K562 (cell line): Measurements from ENCODE around the gene PTPN7. TPM values are rescaled to one million over a fixed set of nuclear protein-coding genes. Genes with fewer than 3 reads are reported as not detected.

Experiments used
- BRD9 ChIP-seq: fragments of 450-650 bp; IDR thresholded peaks from 2 replicates; pipeline ENCODE4 v1.6.1; 2018; ENCODE audit warnings: low read depth; ENCODE audit not compliant: partially characterized antibody
- COPS2 ChIP-seq: fragments of 450-650 bp; conservative IDR thresholded peaks from 2 replicates; pipeline ENCODE4 v1.6.1; 2016; ENCODE audit warnings: mild to moderate bottlenecking, moderate library complexity
- HLTF ChIP-seq: fragments of 450-650 bp; IDR thresholded peaks from 2 replicates; pipeline ENCODE4 v1.6.1; 2016
- HOXB6 ChIP-seq: fragments of 250-450 bp; sonication (Bioruptor Pico); IDR thresholded peaks from 2 replicates; pipeline ENCODE4 v1.5.1; 2022; ENCODE audit warnings: mild to moderate bottlenecking, borderline replicate concordance
- KLF6 ChIP-seq: fragments of 250-450 bp; sonication (Bioruptor Pico); IDR thresholded peaks from 2 replicates; pipeline ENCODE4 v1.4.0; 2020; ENCODE audit warnings: mild to moderate bottlenecking, moderate library complexity, borderline replicate concordance
- MCM7 ChIP-seq, 2 experiments: fragments of 450-650 bp; IDR thresholded peaks; 2 replicates each; pipeline ENCODE4 v1.6.1; 2016 to 2018
- NFIX ChIP-seq: fragments of 250-450 bp; sonication (Bioruptor Pico); IDR thresholded peaks from 2 replicates; pipeline ENCODE4 v1.4.0; 2020; ENCODE audit warnings: low read depth, mild to moderate bottlenecking, moderate library complexity
- NR2C1 ChIP-seq, 2 experiments: fragments of 450-650 bp; IDR thresholded peaks; 2 replicates each; pipeline ENCODE4 v1.6.1; 2017; ENCODE audit warnings: mild to moderate bottlenecking in 2 of 2, antibody characterized with exemption in 1 of 2, inconsistent platforms in 1 of 2, missing compliant biosample characterization in 1 of 2, missing genetic modification characterization in 1 of 2
- TCF7L2 ChIP-seq: fragments of 150-350 bp; IDR thresholded peaks from 2 replicates; pipeline ENCODE4 v1.6.1; 2016; ENCODE audit warnings: low read depth, mild to moderate bottlenecking, low read length, moderate library complexity
- ZNF124 ChIP-seq: sonication (generic); formaldehyde crosslinking; IDR thresholded peaks from 2 replicates; pipeline ENCODE4 v1.8.1; 2022; ENCODE audit warnings: missing genetic modification reagents
- ZNF444 ChIP-seq: fragments of 250-450 bp; sonication (Bioruptor Pico); IDR thresholded peaks from 2 replicates; pipeline ENCODE4 v1.4.0; 2020; ENCODE audit warnings: mild to moderate bottlenecking, moderate library complexity
- ZNF445 ChIP-seq: fragments of 250-450 bp; sonication (Bioruptor Pico); IDR thresholded peaks from 2 replicates; pipeline ENCODE4 v1.4.0; 2020; ENCODE audit warnings: low read depth, mild to moderate bottlenecking, moderate library complexity
- ZNF707 ChIP-seq: fragments of 250-450 bp; sonication (Bioruptor Pico); conservative IDR thresholded peaks from 2 replicates; pipeline ENCODE4 v1.8.0; 2022; ENCODE audit warnings: inconsistent platforms, mild to moderate bottlenecking, moderate library complexity
- polyA plus RNA-seq, 8 experiments: library from polyadenylated mRNA; depleted of rRNA in 4 of 8; stranded (reverse) in 5 of 8; unstranded in 3 of 8; fragments of >200 nt; fragmentation: Nextera tagmentation in 2 of 8; fragmentation: Illumina TruSeq in 1 of 8; extraction: Ambion mirVana in 2 of 8; extraction: Trizol in 1 of 8; gene quantifications; 2 replicates each; pipeline versions ENCODE4 v1.2.1 to v1.2.3, GENCODE V29; 2011 to 2014; ENCODE audit warnings: inconsistent platforms in 1 of 8, missing spikeins in 1 of 8
- total RNA-seq, 7 experiments: library from RNA; depleted of rRNA in 6 of 7; stranded (reverse); fragments of >200 nt in 6 of 7; fragmentation: Illumina TruSeq in 2 of 7; extraction: Trizol in 2 of 7; gene quantifications; 2 replicates each; pipeline versions ENCODE4 v1.2.1 to v1.2.3, GENCODE V29; 2011 to 2021; ENCODE audit warnings: low replicate concordance in 1 of 7
- TF ChIP-seq, protein P1 (sequence below): sonication (generic); formaldehyde crosslinking; IDR thresholded peaks from 2 replicates; pipeline ENCODE4 v1.8.1; 2023; ENCODE audit warnings: mild to moderate bottlenecking, missing genetic modification reagents
- TF ChIP-seq, protein P2 (sequence below): fragments of 200-800 bp; sonication (Bioruptor generic); IDR thresholded peaks from 2 replicates; pipeline ENCODE4 v1.6.1; 2016; ENCODE audit warnings: missing genetic modification characterization, missing compliant biosample characterization
- TF ChIP-seq, protein P3 (sequence below), 3 experiments: IDR thresholded peaks in 2 of 3; conservative IDR thresholded peaks in 1 of 3; 2 replicates each; pipeline ENCODE4 v1.5.1; 2011 to 2012; ENCODE audit warnings: low read length in 3 of 3, mild to moderate bottlenecking in 3 of 3, control low read depth in 2 of 3, improper control_type of control experiment in 1 of 3, inconsistent platforms in 1 of 3, low read depth in 1 of 3, mixed read lengths in 1 of 3, moderate library complexity in 1 of 3; ENCODE audit not compliant: insufficient read depth in 2 of 3
- TF ChIP-seq, protein P4 (sequence below): fragments of 250-450 bp; sonication (Bioruptor Pico); IDR thresholded peaks from 2 replicates; pipeline ENCODE4 v1.8.0; 2021; ENCODE audit warnings: moderate library complexity, mild to moderate bottlenecking, inconsistent platforms

The PTPN7 gene
- total and polyA plus RNA-seq, 9 of the 15 experiments (the other 6 are each of a cell fraction or from before 2014, with no cell fraction given) = 18.7 to 144 (median 120) TPM

DNA sequence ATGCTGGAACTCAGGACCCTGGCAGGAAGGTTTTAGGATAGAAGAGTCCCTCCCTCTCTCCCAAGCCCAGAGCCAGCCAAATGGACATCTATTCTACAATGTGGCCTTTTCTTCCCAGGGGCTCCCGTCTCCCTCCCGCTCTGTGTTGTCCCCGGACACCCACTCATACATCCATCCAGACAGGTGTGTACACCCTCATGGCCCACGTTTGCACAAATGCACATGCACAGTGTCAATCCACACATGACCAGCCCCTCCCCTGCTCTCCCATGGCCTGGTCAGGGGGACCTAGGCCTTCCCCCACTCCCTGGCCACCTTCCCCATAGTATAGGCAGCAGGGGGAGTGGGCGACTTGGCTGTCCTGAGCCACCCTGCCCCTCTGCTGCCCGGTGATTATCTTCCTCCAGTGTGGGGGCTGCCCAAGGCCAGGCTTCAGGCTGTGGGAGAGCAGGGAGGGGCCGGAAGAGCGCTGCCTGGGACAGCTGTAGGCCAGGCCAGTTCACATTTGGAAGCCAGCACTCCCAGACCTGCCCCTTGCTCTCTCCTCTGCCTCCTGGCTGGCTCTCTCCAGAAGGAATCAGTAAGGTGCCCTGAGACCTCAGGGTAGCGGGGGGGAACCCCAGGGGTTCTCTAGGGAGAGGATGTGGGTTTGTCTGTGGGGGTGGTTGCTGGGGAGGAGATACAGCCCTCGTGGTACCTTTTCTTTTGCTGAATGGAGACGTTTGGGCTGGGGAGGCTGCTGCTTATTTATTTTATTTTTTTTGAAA, 4.1 kb upstream of the PTPN7 start (continued):
- TF ChIP-seq NR2C1 (IDR thresholded peaks at IDR 0.05) (peak; percentile 24; the same call in 1 of the 2 replicates), NR2C1 (tag; IDR thresholded peaks at IDR 0.05) (no peak), HOXB6 (CRISPR knock-in tag) (no peak), BRD9 (no peak), KLF6 (CRISPR knock-in tag) (no peak), ZNF124 (CRISPR knock-in tag) (no peak), TCF7L2 (no peak), ZNF444 (no peak), MCM7 (IDR thresholded peaks at IDR 0.05) (no peak), ZNF707 (peak; percentile 14; the same call in 1 of the 2 replicates), ZNF445 (CRISPR knock-in tag) (no peak), HLTF (no peak), NFIX (CRISPR knock-in tag) (no peak), COPS2 (no peak)
- TF ChIP-seq, protein P1, sequence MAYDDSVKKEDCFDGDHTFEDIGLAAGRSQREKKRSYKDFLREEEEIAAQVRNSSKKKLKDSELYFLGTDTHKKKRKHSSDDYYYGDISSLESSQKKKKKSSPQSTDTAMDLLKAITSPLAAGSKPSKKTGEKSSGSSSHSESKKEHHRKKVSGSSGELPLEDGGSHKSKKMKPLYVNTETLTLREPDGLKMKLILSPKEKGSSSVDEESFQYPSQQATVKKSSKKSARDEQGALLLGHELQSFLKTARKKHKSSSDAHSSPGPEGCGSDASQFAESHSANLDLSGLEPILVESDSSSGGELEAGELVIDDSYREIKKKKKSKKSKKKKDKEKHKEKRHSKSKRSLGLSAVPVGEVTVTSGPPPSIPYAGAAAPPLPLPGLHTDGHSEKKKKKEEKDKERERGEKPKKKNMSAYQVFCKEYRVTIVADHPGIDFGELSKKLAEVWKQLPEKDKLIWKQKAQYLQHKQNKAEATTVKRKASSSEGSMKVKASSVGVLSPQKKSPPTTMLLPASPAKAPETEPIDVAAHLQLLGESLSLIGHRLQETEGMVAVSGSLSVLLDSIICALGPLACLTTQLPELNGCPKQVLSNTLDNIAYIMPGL (CRISPR knock-in tag) = no peak
- TF ChIP-seq, protein P2, sequence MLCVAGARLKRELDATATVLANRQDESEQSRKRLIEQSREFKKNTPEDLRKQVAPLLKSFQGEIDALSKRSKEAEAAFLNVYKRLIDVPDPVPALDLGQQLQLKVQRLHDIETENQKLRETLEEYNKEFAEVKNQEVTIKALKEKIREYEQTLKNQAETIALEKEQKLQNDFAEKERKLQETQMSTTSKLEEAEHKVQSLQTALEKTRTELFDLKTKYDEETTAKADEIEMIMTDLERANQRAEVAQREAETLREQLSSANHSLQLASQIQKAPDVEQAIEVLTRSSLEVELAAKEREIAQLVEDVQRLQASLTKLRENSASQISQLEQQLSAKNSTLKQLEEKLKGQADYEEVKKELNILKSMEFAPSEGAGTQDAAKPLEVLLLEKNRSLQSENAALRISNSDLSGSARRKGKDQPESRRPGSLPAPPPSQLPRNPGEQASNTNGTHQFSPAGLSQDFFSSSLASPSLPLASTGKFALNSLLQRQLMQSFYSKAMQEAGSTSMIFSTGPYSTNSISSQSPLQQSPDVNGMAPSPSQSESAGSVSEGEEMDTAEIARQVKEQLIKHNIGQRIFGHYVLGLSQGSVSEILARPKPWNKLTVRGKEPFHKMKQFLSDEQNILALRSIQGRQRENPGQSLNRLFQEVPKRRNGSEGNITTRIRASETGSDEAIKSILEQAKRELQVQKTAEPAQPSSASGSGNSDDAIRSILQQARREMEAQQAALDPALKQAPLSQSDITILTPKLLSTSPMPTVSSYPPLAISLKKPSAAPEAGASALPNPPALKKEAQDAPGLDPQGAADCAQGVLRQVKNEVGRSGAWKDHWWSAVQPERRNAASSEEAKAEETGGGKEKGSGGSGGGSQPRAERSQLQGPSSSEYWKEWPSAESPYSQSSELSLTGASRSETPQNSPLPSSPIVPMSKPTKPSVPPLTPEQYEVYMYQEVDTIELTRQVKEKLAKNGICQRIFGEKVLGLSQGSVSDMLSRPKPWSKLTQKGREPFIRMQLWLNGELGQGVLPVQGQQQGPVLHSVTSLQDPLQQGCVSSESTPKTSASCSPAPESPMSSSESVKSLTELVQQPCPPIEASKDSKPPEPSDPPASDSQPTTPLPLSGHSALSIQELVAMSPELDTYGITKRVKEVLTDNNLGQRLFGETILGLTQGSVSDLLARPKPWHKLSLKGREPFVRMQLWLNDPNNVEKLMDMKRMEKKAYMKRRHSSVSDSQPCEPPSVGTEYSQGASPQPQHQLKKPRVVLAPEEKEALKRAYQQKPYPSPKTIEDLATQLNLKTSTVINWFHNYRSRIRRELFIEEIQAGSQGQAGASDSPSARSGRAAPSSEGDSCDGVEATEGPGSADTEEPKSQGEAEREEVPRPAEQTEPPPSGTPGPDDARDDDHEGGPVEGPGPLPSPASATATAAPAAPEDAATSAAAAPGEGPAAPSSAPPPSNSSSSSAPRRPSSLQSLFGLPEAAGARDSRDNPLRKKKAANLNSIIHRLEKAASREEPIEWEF (CRISPR knock-in tag) = no peak
- TF ChIP-seq, protein P3, sequence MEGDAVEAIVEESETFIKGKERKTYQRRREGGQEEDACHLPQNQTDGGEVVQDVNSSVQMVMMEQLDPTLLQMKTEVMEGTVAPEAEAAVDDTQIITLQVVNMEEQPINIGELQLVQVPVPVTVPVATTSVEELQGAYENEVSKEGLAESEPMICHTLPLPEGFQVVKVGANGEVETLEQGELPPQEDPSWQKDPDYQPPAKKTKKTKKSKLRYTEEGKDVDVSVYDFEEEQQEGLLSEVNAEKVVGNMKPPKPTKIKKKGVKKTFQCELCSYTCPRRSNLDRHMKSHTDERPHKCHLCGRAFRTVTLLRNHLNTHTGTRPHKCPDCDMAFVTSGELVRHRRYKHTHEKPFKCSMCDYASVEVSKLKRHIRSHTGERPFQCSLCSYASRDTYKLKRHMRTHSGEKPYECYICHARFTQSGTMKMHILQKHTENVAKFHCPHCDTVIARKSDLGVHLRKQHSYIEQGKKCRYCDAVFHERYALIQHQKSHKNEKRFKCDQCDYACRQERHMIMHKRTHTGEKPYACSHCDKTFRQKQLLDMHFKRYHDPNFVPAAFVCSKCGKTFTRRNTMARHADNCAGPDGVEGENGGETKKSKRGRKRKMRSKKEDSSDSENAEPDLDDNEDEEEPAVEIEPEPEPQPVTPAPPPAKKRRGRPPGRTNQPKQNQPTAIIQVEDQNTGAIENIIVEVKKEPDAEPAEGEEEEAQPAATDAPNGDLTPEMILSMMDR (IDR thresholded peaks at IDR 0.05 in 2 of 3, conservative IDR thresholded peaks at IDR 0.05 in 1 of 3; ENCODE audit: insufficient read depth in 2 of 3, low read depth in 1 of 3, low read length in 3 of 3) = peak in 1 of 3 experiments; percentile 7; a peak in 1 of 6 replicates
- TF ChIP-seq, protein P4, sequence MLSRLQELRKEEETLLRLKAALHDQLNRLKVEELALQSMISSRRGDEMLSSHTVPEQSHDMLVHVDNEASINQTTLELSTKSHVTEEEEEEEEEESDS (CRISPR knock-in tag) = no peak
